H1 (cell line): ENCODE data around the gene IAH1. TPM values are rescaled to one million over a fixed set of nuclear protein-coding genes. Genes with fewer than 3 reads are reported as not detected.

Experiments used
- ATF3 ChIP-seq: IDR thresholded peaks from 2 replicates; pipeline ENCODE4 v1.6.1; 2011; ENCODE audit warnings: low read depth, mild to moderate bottlenecking, low read length; ENCODE audit not compliant: insufficient read depth
- HDAC6 ChIP-seq: IDR thresholded peaks from one replicate; pipeline ENCODE4 v1.7.1; 2012; ENCODE audit warnings: low read depth, mild to moderate bottlenecking, inconsistent platforms, low read length, moderate library complexity
- POLR2A ChIP-seq, 2 experiments: IDR thresholded peaks; 1 replicate in 1 of 2; 2 replicates in 1 of 2; pipeline ENCODE4 v1.6.1; 2011; ENCODE audit warnings: low read depth in 2 of 2, low read length in 2 of 2, mild to moderate bottlenecking in 2 of 2; ENCODE audit errors: control extremely low read depth in 1 of 2
- RFX5 ChIP-seq: IDR thresholded peaks from 2 replicates; pipeline ENCODE4 v1.6.1; 2011; ENCODE audit warnings: low read depth, low read length, improper control_type of control experiment, borderline replicate concordance
- RXRA ChIP-seq: IDR thresholded peaks from 2 replicates; pipeline ENCODE4 v1.6.1; 2011; ENCODE audit warnings: low read depth, mild to moderate bottlenecking, low read length, moderate library complexity; ENCODE audit not compliant: insufficient read depth
- polyA plus RNA-seq, 7 experiments: library from polyadenylated mRNA; depleted of rRNA in 3 of 7; stranded (reverse) in 5 of 7; unstranded in 2 of 7; fragments of >200 nt in 5 of 7; fragments of 200-250 nt in 2 of 7; gene quantifications; 1 replicate in 5 of 7; 2 replicates in 1 of 7; 4 replicates in 1 of 7; pipeline versions ENCODE4 v1.2.1 to v1.2.3, GENCODE V29; 2011 to 2013; ENCODE audit warnings: missing spikeins in 2 of 7, mixed read lengths in 2 of 7
- total RNA-seq: library from RNA; stranded (reverse); fragmentation: NEBNext Ultra II Directional; extraction: Animal tissue kit (Norgen Biotek cat#: 25700); gene quantifications from 2 replicates; pipeline ENCODE4 v1.2.1, GENCODE V29; 2021

Gene IAH1
- total and polyA plus RNA-seq, 2 of the 8 experiments (the other 6 are each of a cell fraction or from before 2014, with no cell fraction given), result 15.1 to 21.5 TPM

DNA sequence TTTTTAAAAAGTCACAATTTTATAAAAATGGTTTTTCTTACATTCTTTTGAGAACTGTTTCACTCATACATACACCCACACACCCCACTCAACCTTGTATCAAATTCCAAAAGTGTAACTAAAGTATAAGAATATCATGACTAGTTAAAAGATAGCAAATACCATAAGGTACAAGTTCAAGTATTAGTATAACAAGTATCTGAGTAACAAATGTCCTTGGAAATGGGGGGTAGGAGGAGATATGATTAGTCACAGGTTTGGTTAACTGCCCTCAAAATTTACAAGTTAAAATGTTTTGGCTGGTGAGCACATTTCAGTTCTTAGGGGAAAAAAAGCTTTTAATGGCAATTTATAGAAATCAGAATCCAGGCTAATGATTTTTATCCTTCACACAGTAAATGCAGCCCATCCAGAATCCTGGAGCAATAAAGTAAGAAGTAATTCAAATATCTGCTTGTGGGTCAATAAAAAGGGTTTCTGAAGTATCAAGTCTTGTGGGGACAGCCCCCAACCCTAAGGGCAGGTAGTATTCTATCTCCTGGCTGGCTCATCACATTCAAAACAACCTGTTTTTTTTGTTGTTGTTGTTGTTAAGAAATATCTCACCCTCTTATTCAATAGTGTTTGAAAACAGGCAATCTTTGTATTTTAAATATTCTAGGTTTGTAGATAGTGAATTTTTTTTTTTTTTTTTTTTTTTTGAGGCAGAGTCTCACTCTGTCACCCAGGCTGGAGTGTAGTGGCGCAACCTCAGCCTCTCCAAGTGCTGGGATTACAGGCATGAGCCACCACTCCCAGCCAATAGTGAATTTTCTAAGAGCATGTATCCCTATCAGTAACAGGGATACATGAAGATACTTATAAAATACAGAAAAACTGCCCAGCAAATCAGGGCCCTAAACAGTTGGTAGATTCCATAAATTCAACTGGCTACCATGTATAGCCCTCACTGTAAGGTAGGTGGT is 14.5 kb downstream of the IAH1 start (continued):
- no peak for TF ChIP-seq POLR2A (IDR thresholded peaks at IDR 0.05; ENCODE audit: control extremely low read depth in 1 of 2, low read depth in 2 of 2, low read length in 2 of 2)
- no peak for TF ChIP-seq ATF3
- no peak for TF ChIP-seq HDAC6
- no peak for TF ChIP-seq RFX5
- TF ChIP-seq RXRA, result no peak
